ENCODE results near the gene CXCL17.
A peak's percentile ranks its signal among the peaks of the same experiment; 100 is the strongest.
"Not testable (repeated sequence)": the region's sequence is repeated elsewhere in the genome, so short reads cannot be mapped to it uniquely, and the experiment has no call there.

Gene CXCL17, protein sequence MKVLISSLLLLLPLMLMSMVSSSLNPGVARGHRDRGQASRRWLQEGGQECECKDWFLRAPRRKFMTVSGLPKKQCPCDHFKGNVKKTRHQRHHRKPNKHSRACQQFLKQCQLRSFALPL

GRCh38 chr19:42442833-42443232 lies at the start of gene CXCL17:
Gene CXCL17 (minus strand): TSS chr19:42442946. CDS start chr19:42442832, 114 bp downstream.
- no peak for DNase-seq

- no peak for DNase-seq
These were observed 46.2 kb upstream of the CXCL17 start for GRCh38 chr19:42488783-42489521.

DNA sequence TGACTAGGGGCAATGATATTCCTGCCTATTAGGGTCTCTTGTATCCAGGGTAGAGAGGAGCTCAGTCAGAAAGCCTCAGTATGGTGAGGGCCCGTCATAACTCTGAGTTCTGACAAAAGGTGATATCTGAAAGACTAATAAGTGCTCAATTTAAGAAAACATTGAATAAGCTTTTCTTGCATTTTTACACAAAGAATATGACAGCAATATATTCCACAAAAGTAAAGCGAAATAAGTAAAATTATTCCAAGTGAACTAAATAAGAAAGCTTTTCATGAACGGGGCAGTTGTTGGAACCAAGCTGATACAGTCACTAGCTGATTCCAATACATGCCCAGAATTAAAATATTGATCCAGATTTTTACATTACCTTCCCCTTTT lies 45.0 kb upstream of the CXCL17 start:
- DNase-seq = no peak

DNA sequence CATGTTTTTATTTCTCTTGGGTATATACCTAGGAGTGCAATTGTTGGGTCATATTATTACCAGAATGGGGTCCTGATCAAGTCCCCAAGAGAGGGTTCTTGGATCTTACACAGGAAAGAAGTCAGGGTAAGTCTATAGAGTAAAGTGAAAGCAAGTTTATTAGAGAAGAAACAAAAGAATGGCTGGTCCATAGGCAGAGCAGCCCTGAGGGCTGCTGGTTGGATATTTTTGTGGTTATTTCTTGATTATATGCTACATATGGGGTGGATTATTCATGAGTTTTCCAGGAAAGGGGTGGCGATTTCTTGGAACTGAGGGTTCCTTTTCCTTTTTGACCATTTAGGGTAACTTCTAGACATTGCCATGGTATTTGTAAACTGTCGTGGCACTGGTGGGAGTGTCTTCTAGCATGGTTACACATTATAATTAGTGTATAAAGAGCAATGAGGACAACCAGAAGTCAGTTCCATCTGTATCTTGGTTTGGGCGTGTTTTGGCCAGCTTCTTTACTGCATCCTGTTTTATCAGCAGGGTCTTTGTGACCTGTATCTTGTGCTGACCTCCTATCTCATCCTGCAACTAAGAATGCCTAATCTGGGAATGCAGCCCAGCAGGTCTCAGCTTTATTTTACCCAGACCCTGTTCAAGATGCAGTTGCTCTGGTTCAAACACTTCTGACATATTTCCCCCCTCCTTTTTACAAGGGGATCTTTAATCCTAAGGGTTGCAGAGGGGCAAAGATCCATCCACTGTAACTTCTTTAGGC lies 44.5 kb upstream of the CXCL17 start:
- DNase-seq = no peak

DNA sequence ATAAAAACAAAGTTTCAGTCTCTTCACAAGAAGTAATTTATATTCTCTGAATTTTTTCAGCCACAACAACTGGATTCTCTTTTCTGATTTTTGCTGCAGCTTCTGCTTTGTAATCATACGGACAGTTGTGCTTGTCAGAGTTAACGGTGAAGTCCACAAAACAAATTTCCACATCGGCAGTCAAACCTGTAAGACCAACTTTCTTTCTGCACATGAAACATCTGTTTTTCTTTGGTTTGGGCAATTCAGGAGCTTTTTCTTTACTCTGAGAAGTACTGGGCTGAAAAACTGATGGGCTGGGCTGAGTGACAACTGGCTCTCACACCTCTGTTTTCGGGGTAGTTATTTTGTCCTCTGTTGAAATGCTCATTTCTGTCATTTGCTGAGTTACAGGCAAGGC lies 42.3 kb upstream of the CXCL17 start:
- DNase-seq = not testable (repeated sequence)

DNA sequence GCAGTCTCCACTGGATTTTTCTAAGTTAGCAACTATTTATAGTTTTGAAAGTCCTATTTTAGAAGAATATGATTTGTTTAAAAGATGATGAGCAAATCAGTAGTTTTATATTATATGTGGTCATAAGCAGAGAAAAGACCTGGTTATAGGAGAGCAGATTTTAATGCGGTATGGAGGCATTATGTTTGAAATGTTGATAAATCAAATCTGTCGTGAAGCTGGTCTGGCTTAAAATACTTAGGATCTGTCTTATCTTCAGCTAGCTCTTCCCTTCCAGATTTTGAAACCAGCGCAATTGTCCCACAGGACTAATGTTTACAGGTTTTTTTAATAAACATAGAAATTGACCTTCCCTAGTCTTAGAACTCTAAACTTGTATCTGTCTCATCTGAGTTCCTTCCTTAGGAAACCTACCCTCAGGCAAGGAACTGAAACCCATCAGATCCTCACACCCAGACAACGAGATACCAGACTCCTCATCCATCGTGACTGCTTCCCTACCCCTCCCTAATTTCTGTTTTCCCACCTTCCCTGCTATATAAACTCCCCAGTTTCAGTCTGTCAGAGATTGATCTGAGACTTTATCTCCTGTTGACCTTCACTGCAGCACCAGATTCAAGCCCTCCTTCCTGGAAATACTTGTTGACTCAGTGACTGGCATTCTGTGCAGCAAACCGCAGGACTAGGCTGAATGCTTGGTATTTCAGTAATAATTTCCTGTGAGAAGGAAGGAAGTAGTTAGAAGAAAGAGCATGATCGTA lies 37.8 kb upstream of the CXCL17 start:
- DNase-seq = peak; percentile 63

- no peak for DNase-seq
These were observed 37.0 kb upstream of the CXCL17 start for GRCh38 chr19:42479736-42480135.

DNA sequence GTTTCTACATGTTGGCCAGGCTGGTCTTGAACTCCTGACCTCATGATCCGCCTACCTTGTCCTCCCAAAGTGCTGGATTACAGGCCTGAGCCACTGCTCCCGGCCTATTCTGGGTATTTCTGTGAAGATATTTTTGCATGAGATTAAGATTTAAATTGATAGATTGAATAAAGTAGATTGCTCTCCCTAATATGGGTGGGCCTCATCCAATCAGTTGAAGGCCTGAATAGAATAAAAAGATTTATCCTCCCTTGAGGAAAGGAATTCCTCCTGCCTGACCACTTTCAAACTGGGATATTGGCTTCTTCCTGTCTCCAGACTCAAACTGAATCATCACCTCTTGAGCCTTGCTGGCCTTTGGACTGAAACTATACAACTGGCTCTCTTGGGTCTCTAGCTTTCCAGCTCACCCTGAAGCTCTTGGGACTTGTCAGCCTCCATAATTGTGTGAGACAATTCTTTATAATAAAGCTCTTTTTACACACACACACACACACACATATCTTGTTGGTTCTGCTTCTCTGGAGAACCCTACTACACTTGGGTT lies 36.1 kb upstream of the CXCL17 start:
- no peak for DNase-seq

- no peak for DNase-seq
These were observed 35.2 kb upstream of the CXCL17 start for GRCh38 chr19:42477933-42478332.

- DNase-seq = no peak
These were observed 34.4 kb upstream of the CXCL17 start for GRCh38 chr19:42477117-42477516.

- DNase-seq = no peak
These were observed 32.6 kb upstream of the CXCL17 start for GRCh38 chr19:42475366-42475765.

GRCh38 chr19:42474743-42475142 lies 32.0 kb upstream of the CXCL17 start:
- no peak for DNase-seq

DNA sequence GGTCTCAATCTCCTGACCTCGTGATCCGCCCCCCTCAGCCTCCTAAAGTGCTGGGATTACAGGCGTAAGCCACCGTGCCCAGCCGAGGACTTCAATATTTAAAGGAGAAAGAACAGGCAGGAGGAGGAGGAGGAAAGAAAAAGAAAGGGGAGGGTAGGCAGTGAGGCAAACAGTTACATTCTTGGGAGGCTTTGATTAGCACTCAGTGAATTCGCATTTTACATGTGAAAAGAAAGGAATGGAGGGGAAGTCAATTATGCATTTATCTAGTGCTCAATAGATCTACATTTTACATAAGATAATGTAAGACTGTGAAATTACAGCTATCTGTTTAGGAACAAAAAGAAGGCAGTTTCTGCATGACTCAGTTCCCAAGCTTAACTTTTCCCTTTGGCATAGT lies 30.9 kb upstream of the CXCL17 start:
- DNase-seq = no peak

DNA sequence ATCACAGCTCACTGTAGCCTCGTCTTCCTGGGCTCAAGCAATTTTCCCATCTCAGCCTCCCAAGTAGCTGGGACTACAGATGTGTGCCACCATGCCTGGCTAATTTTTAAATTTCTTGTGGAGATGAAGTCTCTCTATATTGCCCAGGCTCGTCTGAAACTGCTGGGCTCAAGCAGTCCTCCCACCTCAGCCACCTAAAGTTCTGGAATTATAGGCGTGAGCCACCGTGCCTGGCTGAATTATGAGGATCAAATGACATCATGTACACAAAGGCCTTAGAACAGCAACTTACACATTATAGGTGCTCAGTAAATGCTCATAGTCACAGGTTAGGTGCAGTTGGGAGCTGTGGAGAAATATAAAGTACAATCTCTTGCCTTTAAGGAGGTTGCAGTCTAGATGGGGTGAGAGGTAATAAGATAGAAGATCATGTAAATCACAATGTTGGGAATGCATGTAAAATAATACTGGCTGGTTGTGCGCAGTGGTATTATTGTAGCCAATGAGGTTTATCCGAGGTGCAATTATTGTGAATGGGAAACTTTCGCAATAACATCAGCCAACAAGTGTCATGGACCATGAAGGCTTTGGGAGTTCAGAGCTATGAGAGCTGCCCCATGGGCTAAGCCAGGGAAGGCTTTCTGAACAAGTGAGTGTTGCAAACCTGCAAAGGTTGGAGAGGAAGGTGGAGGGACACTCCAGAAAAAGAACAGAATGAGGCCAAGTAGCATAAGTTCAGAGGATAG lies 29.8 kb upstream of the CXCL17 start:
- DNase-seq = no peak

- DNase-seq = no peak
These were observed 29.0 kb upstream of the CXCL17 start for GRCh38 chr19:42471554-42472249.

DNA sequence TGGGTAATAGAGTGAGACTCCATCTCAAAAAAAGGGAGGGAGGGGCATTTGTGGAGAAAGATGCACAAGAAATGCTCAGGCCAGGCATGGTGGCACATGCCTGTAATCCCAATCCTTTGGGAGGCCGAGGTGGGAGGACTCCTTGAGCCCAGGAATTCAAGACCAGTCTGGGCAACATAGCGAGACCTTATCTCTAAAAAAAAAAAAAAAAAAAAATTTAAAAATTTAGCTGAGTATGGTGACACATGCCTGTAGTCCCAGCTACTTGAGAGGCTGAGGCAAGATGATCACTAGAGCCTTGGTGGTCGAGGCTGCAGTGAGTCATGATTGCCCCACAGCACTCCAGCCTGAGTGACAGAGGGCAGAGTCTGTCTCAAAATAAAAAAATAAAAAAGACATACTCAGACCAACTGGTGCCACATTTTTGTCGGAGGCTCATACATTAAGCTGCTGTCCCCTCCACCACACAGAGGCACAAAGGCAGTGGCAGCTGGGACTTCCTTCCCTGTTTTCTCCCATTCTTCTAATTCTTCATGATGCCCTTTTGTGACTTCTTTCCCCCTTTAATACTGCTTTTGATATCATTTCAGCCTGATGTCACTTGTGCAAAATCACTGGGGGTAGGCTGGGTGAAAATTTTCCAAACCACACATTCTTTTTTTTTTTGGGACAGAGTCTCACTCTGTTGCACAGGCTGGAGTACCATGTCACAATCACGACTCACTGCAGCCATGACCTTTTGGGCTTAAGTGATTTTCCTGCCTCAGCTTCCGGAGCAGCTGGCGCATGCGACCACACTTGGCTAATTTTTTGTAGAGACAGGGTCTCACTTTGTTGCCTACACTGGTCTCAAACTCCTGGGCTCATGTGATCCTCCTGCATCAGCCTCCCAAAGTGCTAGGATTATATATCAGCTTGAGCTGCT lies 26.8 kb upstream of the CXCL17 start:
- no peak for DNase-seq

DNA sequence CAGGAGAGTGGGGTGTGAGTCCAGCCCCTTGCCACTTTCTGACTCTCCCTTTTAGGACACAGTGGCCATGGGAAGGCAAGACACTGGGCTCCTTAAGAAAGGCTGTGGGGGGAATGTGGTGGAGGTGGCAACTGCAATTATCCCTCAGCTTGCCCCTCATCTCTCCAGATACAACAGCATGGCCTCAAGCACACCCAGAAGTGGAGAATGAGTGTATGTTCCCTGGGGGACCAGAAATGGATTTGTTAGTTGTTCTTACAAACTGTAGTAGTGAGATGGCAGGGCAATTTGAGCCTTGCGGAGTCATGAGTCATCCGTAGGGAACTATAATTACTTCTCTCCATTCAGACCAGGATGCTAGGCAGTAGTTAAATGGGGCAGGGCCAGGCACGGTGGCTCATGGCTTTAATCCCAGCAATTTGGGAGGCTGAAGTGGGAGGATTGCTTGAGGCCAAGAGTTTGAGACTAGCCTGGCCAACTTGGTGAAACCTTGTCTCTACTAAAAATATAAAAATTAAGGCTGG lies 25.6 kb upstream of the CXCL17 start:
- DNase-seq = no peak

DNA sequence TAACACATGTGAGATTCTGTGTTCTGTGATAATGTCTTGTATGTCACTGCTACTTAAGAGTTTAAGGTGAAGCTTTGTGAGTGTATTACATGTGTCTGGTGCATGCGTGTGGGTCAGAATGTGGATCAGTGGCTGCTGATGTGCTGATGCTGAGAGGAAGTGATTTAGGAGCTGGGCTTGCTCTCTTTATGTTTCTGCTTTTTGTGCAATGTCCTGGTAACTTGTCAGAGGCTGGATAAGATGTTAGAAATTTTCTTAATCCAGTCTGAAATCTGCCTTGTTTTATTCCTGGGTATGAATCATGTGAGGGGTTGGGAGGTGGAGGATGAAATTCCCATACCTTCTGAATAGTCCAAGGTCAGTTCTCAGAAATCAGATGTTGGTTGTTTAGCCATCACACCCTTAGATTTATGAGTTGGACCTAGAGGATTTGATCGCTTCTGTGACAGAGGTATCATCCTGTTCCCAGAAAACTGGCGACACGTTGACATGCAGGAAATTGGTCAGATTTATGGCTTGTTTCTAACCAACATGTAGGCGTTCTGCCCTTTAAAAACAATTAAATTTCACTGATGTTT lies 24.5 kb upstream of the CXCL17 start:
- no peak for DNase-seq

GRCh38 chr19:42466521-42467182 lies 23.9 kb upstream of the CXCL17 start:
- DNase-seq = no peak
